A549 (cell line): Measurements from ENCODE around the gene GRID2IP.

Source experiments
- BHLHE40 ChIP-seq: IDR thresholded peaks from 2 replicates; pipeline ENCODE4 v1.6.1; 2012; ENCODE audit warnings: low read depth, low read length, inconsistent platforms
- CTCF ChIP-seq: fragments of >200 bp; sonication (Bioruptor Twin); formaldehyde crosslinking; IDR thresholded peaks from 3 replicates; pipeline ENCODE4 v1.5.1; 2016
- ELK1 ChIP-seq: fragments of 150-350 bp; IDR thresholded peaks from 2 replicates; pipeline ENCODE4 v1.6.1; 2014; ENCODE audit warnings: low read depth, mild to moderate bottlenecking, low read length
- EP300 ChIP-seq, 2 experiments: fragments of >200 bp; sonication (Bioruptor Twin); formaldehyde crosslinking; IDR thresholded peaks; 2 replicates in 1 of 2; 3 replicates in 1 of 2; pipeline ENCODE4 v1.6.1; 2016 to 2017
- JUN ChIP-seq, 2 experiments: fragments of >200 bp; sonication (Bioruptor Twin); formaldehyde crosslinking; IDR thresholded peaks; 2 replicates in 1 of 2; 3 replicates in 1 of 2; pipeline ENCODE4 v1.6.1; 2016 to 2017
- MYC ChIP-seq: IDR thresholded peaks from 2 replicates; pipeline ENCODE4 v1.6.1; 2012; ENCODE audit warnings: mild to moderate bottlenecking, inconsistent platforms, low read length, improper control_type of control experiment, borderline replicate concordance
- NPAS2 ChIP-seq: fragments of 250-450 bp; sonication (Bioruptor Pico); IDR thresholded peaks from 2 replicates; pipeline ENCODE4 v1.8.0; 2022; ENCODE audit warnings: mild to moderate bottlenecking, moderate library complexity, borderline replicate concordance
- NR3C1 ChIP-seq: fragments of >200 bp; sonication (Bioruptor Twin); formaldehyde crosslinking; IDR thresholded peaks from 3 replicates; pipeline ENCODE4 v1.6.1; 2017
- PBX3 ChIP-seq: IDR thresholded peaks from 2 replicates; pipeline ENCODE4 v1.6.1; 2012
- POLR2A ChIP-seq: IDR thresholded peaks from 2 replicates; pipeline ENCODE4 v1.6.1; 2012; ENCODE audit warnings: mild to moderate bottlenecking, low read length
- POLR2AphosphoS2 ChIP-seq: conservative IDR thresholded peaks from 2 replicates; pipeline ENCODE4 v1.6.1; 2012; ENCODE audit warnings: low read length, improper control_type of control experiment, inconsistent platforms
- RFX5 ChIP-seq: fragments of 450-650 bp; IDR thresholded peaks from 2 replicates; pipeline ENCODE4 v1.7.1; 2014; ENCODE audit warnings: antibody characterized with exemption, mild to moderate bottlenecking, moderate library complexity
- USF2 ChIP-seq: fragments of 450-650 bp; IDR thresholded peaks from 2 replicates; pipeline ENCODE4 v1.6.1; 2014; ENCODE audit warnings: antibody characterized with exemption
- ZC3H11A ChIP-seq: fragments of 450-650 bp; IDR thresholded peaks from 2 replicates; pipeline ENCODE4 v1.6.1; 2014; ENCODE audit warnings: antibody characterized with exemption, mild to moderate bottlenecking

GRCh38 chr7:6576024-6576866, 25.0 kb upstream of the GRID2IP start:
- TF ChIP-seq BHLHE40 (no peak), RFX5 (no peak), ZC3H11A (no peak), CTCF (no peak), EP300 (IDR thresholded peaks at IDR 0.05) (no peak), USF2 (no peak), POLR2A (no peak), NR3C1 (no peak), PBX3 (no peak), POLR2AphosphoS2 (no peak), MYC (no peak), NPAS2 (CRISPR knock-in tag) (no peak), ELK1 (no peak), JUN (IDR thresholded peaks at IDR 0.05) (no peak)
